ENCODE data around the gene MAPK6.
"Not testable (repeated sequence)": the region's sequence is repeated elsewhere in the genome, so short reads cannot be mapped to it uniquely, and the experiment has no call there.

Gene MAPK6

DNA sequence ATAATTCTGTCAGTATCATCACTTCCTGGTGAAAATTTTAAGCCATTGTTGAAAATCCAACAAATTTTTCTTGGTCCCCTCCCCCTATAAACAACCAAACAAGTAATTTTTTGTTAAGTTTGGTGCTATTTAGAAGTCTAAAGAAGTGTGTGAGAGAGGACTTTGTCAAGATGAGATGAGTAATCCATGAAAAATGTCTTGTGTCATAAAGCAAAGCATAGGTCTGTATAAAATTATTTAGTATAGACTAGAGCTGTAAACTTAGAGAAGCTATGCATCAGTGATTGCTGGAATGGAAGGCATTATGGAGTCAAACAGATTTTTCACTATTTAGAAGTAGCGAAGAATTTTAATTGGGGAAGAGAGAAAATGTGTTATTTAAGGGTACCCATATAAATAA is 31.4 kb downstream of the MAPK6 start:
- no peak for DNase-seq

DNA sequence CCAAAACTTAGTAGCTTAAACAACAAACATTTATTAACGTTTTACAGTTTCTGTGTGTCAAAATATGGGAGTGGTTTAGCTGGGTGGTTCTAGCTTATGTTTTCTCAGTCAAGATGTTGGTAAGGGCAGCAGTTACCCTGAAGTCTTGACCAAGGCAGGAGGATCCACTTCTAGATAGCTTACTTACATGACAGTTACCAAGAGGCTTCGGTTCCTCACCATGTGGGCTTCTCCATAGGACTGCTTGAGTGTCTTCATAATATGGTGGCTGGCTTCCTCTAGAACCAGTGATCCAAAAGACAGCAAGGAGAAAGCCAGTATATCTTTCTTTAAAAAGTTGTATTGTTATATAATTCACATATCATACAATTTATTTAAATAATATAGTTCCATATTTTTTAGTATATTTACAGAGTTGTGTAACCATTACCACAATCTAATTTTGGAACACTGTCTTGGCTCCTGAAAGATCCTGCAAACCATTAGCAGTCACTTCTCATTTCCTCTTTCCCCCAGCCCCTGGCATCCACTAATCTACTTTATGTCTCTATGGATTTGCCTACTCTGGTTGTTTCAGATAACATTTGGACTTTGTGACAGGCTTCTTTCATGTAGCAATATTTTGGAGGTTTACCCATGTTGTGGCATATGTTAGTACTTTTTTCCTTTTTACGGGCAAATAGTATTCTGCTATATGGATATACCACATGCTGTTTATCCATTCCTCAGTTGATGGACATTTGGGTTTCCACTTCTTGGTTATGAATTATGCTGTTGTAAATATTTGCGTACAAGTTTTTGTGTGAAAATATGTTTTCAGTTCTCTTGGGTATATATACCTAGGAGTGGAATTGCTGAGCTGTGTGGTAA is 33.3 kb downstream of the MAPK6 start:
- no peak for DNase-seq

DNA sequence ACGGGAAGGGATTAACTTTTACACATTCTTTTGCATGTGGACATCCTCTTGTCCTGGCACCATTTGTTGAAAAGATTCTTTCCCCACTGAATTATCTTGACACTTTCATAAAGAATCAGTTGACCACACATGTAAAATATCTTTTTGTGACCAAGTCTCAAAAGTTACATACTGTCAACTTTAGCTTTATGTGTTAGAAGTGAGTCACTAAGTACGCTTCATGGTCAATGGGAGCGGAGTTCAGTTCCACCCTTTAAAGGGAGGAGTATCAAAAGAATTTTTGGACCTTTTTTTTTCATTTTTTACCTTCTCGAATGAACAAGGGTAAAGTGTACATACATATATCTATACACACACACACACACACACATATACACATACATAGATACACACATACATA is 35.4 kb downstream of the MAPK6 start:
- DNase-seq: no peak

DNA sequence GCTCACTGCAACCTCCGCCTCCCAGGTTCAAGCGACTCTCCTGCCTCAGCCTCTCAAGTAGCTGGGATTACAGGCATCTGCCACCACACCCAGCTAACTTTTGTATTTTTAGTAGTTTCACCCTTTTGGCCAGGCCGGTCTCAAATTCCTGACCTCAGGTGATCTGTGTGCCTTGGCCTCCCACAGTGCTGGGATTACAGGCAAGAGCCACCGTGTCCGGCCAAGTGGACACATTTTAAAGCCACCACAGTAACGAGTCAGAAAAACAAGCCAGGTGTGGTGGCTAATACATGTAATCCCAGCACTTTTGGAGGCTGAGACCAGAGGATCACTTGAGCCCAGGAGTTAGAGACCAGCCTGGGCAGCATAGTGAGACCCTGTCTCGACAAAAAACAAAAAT is 35.8 kb downstream of the MAPK6 start:
- not testable (repeated sequence) for DNase-seq

DNA sequence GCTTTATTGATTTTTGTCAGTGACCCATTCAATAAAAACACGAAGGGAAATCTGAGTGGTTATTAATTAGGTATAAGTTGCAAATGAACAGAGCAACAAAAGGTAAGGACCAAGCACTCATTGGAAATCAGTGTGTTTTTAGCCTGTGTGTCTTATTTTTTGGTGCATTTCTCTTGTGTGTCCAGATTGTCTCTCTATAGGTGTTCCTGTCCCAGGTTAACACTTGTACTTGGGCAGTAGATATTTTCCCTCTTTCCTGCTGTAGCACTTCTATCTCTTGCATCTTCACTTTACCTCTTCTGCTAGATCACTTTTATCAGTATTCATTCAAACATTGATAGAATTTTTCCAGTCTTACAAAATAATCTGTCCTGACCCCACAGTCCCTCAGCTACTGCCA is 37.0 kb downstream of the MAPK6 start:
- no peak for DNase-seq

DNA sequence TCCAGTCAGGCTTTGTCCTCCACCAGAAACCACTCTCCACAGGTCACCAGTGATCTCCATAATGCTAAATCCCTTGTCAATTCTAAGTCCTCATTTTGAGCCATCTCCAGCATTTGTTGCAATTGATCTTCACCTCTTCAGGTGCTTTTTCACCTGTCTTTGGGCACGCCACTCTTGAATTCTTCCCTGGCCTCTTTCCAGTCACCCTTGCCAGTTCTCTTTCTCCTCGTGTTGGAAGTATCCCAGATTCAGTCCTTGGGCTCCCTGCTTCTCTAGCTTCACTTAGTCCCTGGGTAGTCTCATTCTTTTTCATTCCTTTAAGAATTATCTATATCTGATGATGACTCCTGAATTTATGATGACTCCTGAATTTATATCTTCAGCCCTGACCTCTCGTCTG is 37.5 kb downstream of the MAPK6 start:
- no peak for DNase-seq

DNA sequence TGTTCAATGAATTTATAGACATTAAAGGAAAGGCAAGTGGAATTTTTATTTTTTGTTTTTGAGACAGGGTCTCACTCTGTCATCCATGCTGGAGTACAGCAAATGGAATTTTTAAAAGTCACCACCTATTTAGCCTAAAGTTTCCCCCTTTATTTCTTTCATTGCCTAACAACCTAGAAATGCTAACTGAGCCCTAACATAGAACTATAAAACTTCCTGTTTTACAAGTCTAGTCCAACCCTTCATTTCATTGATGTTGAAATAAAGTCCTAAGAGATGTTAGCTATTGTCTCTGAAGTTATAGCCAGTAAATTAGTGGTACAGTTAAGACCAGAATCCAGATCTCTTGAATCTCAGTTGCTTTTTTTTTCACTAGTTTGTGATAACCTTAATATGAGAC is 39.0 kb downstream of the MAPK6 start:
- no peak for DNase-seq

DNA sequence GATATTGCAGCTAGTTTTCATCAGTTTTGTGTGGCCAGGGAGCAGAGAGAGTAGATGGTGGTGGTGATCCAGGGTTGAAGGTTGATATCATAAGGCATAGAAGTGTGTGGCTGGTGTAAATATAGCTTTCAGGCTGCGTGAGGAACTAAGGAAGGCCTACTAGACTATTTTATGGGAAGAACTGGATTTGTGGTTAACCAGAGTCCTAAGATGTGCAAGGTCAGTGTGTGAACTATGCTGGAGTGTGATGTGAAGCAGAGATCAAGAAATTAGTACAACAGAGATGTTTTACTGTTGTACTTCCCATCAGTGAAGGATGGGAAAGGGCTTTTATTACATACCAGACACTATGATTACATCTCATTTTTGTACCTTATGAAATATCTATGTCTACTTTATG is 41.5 kb downstream of the MAPK6 start:
- no peak for DNase-seq

DNA sequence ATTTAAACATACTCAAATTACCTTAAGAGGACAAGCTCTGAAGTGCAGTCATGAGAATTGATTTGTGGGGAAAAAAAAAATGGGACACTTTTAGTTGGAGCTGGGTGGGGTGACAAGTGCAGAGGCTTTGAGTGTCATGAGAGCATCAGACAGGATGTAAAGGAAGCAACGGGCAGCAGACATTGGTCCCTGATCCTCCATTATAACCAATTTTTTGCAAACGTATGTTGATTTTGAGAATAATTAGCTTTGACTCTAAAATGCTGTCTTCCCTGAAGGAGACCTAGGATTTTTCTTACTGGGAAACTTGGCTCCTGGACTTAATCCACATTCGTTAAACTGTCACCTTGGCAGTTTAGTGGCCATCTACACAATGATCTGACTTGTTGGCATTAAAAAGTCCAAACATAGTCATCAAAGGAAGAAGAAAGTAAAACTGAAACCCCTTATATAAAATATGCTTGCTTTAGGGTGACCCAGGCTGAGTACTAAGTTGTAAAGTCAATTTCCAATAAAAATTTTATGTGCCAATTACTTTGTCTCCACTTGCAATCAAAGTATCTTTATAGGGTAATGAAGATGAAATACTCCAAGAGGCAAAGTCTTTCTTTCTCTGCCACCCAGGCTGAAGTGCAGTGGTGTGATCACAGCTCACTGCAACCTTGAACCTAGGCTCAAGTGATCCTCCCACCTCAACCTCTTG is 48.0 kb downstream of the MAPK6 start:
- DNase-seq: no peak

DNA sequence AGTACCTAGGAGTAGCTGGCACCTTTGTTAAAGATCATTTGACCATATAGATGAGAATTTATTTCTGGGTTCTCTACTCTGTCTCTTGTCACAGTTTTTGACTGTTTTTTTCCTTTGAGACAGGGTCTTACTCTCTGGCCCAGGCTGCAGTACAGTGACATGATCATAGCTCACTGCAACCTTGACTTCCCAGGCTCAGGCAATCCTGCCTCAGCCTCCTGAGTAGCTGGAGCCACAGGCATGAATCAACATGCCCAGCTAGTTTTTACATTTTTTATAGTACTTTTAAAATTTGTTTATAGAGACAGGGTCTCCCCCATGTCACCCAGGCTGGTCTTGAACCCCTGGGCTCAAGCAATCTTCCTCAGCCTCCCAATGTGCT is 48.5 kb downstream of the MAPK6 start:
- no peak for DNase-seq

DNA sequence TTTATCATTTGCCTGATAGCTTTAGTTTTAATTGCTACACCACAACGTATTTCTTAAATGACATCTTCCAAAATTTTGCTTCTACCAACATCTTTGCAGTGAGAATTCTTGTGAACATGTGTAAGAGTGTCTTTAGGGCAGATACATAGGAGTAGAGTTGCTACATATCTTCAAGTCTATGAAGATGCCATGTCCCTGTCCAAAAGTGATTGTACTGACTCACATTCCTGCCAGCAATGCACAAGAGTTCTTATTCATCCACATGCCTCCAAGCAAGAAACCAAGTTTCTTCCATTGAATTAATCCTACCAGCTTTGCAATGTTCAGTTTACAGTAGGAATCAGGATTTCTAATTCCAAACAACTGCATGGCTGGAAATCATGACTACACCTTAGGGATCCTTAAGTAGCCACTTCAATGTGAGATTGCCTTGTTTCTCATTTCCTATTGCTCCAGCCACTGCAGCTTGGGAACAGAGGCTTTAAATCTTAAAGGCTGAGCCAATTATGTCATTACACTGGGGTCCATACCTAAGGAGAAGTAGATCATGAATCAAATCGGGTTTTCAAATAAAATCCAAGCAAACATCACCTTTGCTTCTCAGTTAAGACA is 49.1 kb downstream of the MAPK6 start:
- no peak for DNase-seq

DNA sequence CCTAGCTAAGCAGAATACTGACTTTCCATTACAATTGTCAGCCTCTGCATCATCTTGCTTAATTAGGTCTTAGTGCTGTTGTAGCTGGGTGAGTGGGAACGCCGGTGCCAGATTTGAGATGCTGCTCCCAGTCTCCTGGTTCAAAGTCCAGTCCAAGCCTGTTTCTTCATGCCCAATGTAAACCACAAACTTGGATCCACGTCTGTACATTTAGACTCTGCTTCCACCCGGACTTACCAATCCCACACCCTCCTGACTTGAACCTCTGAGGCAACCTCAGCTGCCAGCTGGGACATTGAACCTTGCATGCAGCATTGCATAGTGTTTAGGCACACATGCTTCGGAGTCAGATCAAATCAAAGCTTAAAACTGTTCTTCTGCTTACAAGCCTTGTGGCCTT is 50.5 kb downstream of the MAPK6 start:
- no peak for DNase-seq

DNA sequence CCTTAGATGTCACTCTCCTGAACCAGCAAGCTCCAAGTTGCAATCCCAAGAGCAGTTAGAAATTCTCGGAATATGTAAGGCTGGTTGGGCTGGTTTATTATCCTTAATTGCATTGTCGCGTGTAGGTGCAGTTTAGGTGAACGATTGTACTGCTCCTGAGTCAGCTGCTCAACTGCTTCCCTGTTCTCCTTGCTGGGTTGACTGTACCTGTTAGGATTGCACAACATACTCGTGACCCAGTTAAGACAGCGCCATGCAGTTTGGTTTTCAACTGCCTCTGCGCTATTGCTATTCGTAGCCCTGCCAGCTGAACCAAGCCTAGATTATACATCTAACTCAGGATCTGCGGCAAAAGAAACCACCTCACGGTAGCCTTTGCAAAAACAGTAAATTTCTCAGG is 52.6 kb downstream of the MAPK6 start:
- no peak for DNase-seq

DNA sequence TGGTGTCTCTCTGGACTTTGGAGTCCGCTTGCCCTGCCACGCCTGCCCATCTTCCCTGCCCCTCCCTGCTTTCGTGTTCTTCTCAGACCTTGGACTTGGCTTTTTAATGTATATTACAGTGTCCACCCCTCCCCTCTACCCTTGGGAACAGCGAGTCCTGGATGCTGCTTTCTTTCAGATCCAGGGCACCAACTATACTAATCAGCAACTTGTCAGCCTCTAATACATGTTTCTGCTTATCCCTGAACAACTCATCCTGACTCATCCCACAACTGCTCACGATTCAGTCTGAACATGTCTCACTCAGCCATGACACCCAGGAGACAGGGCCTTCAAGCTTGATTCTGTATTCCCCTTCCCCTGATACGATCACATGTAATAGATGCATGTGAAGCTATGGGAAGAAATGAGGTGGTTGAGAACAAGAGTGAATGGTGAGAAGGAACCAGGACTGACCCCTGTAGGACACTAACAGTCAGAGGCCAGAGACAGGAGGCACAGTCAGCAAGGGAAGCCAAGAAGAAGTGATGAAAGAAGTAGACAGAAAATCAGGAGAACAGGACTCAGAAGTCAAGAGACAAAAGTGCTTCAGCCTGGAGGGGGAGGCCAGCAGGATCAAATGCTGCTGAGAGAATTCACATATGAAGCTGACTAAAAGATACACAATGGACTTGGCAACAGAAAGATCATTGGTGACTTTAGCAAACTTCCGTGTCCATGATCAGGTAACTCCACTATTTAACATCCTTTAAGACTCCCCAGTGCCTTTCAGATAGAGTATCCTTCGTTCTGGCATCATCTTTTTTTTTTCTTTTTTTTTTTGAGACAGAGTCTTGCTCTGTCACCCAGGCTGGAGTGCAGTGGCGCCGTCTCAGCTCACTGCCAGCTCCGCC is 58.1 kb downstream of the MAPK6 start:
- no peak for DNase-seq

DNA sequence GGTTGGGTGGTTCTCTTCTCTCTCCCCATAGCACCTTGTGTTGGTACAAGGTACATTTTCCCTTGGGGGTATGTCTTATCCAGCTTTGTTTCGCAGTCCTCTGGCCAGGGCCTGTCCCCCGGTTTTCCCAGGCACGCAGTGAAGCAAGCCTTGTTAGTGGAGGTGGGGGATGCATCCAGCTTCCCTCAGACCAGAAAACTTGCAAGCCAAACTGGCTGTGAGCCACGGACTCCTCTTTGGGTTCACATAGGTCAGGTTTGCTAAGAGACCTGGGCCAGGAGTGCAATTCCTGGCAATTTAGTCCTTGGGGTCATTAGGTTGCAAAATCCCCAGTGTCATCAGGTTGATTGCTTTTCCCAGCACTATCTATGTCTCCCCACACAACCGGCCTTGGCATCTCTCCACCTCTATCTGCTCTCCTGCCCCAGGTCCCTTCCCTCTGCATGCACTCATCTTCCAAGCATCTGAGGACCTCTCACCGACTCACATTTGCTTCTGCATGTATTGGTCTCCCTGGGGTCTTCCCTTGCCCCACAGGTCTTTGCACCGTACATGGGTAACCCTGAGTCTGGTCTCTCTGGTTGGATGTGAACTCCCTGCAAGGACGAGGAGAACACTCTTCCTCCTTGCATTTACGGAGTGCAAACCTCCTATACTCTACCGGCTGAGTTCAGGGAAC is 59.3 kb downstream of the MAPK6 start:
- no peak for DNase-seq

DNA sequence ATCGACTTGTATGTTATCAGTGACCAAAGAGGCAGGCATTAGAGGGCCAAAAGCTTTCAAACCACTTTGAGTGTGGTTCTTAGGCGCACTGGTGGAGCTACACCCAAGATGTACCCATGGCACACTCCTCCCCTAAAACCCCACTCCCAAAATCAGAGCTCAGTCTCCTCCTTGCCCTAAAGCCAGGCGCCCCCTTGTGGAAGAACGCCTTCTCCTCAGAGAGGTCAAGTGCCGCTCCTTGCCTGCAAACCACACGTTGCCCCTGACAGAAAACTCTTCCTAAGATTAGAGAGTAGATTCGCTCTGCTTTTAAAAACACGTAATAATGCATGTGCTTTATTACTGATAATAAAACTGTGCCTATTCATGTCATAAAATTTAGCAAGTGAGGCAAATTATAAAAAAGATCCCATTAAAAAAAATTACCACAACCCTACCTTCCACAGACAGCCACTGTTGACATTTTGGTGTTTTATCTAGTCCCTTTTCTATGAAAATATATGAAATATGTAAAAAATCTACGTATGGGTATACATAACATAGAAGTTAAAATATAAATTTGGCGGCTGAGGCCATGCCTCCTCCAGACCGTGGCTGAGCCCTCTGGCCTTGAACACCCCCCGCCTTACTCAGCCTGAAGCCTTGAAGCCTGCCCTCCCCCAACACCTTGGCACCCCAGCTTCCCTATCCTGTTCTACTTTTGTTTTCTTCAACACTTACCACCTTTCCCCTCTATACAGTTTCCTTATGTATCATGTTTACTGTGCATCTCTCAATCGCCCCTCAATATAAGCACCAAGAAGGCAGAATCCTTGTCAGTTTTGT is 60.1 kb downstream of the MAPK6 start:
- no peak for DNase-seq

DNA sequence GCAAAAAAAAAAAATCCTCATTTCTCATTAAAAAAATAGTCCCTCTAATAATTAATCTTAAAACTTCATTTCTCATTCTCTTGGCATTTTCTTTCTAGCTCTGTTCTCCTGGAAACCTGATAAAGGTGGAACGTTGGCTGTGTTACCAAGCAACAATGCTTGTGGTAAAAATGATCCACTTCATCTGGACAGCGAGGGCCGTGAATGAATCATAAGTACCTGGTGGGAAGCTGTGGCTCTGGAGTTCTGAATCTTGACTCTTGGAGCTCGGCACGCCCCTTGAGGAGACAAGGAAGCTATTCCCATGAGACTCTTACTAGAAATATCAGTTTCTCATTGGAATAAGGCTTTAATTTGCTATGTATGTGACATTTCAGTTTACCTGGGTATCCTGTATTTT is 61.0 kb downstream of the MAPK6 start:
- no peak for DNase-seq

DNA sequence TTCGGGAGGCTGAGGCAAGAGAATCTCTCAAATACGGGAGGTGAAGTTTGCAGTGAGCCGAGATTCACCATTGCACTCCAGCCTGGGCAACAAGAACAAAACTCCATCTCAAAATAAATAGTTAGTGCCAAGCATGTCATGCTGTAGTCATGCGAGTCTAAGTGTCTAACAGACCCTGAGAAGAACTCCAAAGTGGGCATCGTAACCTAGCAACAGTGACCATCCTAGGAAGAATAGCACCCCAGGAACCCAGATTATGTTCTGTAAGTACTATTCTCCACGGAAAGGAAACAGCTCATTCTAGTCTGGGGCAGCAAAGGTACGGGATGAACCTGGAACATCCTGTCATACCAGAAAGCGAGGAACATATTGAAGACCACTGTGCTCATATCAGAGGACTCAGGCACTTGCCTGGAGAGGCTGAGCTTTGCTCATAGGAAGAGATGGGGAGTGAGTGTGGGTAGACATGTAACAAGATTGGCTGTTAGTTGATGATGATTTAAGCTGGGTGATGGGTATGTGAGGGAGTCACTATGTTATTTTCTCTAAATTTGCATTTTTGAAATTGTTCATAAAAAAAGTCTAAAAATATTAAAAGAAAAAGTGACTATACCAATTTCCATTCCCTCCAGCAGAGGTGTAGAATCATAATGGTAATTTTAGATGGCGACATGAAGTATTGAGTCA is 61.8 kb downstream of the MAPK6 start:
- DNase-seq: no peak

DNA sequence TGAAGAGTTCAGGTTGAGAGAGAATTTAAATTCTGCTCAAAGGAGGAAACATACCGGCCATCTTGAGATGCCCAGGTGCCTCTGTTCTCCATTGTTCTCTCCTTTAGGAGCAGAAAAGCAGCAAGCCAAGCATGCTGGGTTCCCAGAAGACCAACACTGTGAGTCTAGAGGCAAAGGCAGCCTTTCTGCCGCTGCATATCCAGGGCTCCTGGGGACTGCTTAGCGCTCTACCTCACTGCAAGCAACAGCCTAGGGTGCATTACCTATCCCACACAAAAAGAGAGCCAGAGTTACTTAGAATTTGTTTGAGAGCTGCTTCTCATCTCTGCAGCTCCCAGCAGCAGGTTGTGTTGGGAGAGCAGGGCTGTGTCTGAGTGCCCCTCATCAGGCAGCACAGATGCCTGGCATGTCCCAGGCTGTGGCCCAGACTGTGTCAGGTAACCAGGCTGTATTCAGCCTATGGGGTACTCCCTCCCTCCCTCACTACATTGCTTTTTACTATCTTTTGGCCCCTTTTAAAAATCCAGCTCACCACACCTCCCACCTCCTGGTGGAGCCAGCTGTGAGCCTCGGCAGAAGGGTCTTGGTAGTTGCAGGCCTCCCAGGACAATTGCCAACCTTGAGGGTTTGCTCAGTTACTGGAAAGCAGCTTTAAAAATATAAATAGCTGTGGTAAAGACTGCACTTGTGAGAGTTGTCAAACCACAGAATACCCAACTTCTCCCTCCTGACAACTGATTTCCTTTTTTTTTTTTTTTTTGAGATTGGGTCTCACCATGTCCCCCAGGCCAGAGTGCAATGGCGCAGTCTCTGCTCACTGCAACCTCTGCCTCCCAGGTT is 63.4 kb downstream of the MAPK6 start:
- no peak for DNase-seq

DNA sequence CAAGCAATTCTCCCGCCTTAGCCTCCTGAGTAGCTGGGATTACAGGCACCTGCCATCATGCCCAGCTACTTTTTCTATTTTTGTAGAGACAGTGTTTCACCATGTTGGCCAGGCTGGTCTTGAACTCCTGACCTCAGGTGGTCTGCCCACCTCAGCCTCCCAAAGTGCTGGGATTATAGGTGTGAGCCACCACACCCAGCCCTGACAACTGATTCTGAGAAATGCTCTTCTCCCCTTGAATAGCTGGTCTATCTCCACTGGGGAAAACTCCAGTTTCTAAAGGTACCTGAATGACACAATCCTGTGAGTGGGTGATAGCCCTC is 64.0 kb downstream of the MAPK6 start:
- not testable (repeated sequence) for DNase-seq

Measured in 8988T (cell line).